SK-N-MC (cell line): ENCODE measurements around the gene CNNM3.

Experiments
- EZH2 ChIP-seq: fragments of 200-600 bp; sonication (generic); IDR thresholded peaks from one replicate; pipeline ENCODE4 v1.6.1; 2017; ENCODE audit warnings: antibody characterized with exemption
- FOXP2 ChIP-seq: optimal IDR thresholded peaks from 2 replicates; pipeline ENCODE3; 2011; ENCODE audit warnings: mild to moderate bottlenecking, moderate library complexity; ENCODE audit not compliant: insufficient read depth; ENCODE audit errors: extremely low read length, control extremely low read depth
- POLR2AphosphoS5 ChIP-seq: IDR thresholded peaks from 2 replicates; pipeline ENCODE4 v1.6.1; 2012; ENCODE audit warnings: mild to moderate bottlenecking, low read depth, low read length, borderline replicate concordance

- TF ChIP-seq EZH2 (no peak), POLR2AphosphoS5 (no peak), FOXP2 (no peak)
Observed at GRCh38 chr2:96861074-96861473, 45.0 kb downstream of the CNNM3 start.
